ENCODE measurements around the gene TFCP2L1.
"Not testable (repeated sequence)": the region's sequence is repeated elsewhere in the genome, so short reads cannot be mapped to it uniquely, and the experiment has no call there.

The TFCP2L1 gene, protein sequence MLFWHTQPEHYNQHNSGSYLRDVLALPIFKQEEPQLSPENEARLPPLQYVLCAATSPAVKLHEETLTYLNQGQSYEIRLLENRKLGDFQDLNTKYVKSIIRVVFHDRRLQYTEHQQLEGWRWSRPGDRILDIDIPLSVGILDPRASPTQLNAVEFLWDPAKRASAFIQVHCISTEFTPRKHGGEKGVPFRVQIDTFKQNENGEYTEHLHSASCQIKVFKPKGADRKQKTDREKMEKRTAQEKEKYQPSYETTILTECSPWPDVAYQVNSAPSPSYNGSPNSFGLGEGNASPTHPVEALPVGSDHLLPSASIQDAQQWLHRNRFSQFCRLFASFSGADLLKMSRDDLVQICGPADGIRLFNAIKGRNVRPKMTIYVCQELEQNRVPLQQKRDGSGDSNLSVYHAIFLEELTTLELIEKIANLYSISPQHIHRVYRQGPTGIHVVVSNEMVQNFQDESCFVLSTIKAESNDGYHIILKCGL

DNA sequence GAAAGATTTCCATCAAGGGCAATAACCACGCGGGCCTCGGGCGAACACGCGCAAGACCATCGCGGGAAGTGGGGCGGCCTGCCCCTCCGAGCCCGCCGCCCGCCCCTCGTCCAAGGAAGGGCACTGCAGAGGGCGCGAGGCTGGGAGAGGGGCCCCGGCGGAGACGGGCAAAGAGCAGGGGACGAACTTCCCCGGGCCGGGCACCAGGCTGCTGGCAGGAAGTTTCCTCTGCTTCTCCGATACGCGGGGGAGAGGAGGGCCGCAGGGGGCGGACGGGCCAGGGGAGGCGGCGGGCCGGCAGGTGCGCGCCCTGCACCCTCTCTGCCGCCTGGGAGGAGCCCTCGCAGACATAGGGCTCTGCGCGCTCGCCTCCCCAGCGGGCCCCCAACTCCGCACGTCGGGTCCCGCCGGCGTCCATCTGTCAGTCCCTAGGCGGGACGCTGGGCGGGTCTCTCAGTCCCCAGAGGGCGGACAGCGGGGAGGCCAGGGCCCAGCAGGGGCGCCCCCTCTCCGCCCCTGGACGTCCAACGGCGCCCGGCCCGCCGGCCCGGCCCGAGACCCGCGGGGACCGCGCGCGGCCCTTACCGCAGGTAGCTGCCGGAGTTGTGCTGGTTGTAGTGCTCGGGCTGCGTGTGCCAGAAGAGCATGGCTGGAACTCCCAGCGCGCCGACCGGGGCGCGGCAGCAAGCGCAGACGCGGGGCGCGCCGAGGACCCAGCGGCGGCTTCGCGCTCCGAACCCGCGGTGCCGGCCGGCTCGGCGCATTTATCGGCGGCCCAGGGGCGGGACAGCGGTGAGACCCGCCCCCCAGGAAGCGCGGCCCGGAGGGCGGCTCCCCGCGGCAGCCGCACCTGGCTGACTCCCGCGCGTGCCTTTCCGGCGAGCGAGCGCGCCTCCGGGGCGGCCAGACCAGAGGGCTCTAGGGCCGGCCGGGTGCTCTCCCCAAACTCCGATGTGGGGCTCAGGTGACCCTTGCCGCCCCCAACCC lies at the start of gene TFCP2L1:
Gene TFCP2L1, minus strand, starts transcription at position 740 of the 987 bp plus-strand sequence. Its CDS starts 93 bp downstream, at position 647.
- Histone ChIP-seq H3K9ac (ENCODE audit: low read length) (peak within 1 kb of the TSS; percentile 68), H3K36me3 (ENCODE audit: control insufficient read depth, insufficient read depth, low read length) (no peaks in the 10 kb centered on the region), H3K27ac (ENCODE audit: low read depth, low read length) (no peak within 1 kb of the TSS), H3K4me3 (ENCODE audit: low read depth, low read length) (peak within 1 kb of the TSS; percentile 70), H3K4me1 (ENCODE audit: control insufficient read depth, insufficient read depth, low read length) (peaks cover 16% of the 10 kb centered on the region; the same call in 1 of the 2 replicates), H3K27me3 (ENCODE audit: control insufficient read depth, insufficient read depth, low read length) (peaks cover 46% of the 10 kb centered on the region), H3K9me3 (ENCODE audit: control insufficient read depth, insufficient read depth, low read depth, low read length) (no peaks in the 10 kb centered on the region)

DNA sequence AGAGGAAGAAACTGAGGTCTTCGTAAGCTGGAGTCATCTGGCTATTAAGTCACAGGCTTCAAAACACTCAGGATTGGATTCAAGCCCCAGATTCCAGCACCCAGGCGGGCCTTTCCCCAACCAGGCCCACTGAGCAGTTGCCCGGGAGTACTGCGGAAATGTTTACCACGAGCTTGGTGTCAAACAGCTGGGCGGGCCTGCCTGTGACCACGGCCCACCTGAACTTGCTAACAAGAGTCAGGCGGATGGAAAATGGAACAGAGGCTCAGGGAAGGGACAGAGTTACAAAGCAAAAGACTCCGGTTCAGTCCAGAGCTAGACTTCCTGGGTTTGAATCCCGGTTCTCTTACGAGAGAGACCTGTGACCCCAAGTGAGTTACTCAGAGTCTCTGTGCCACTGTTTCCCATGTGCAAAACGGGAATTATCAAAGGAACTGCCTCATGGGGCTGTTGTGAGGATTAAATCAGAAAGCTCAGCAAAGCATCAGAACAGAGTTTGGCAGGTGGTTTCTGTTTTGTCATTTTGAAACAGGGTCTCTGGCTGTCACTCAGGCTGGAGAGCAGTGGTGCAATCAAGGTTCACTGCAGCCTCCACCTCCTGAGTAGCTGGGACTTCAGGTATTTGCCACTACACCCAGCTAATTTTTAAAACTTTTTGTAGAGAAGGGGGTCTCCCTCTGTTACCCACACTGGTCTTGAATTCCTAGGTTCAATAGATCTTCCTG lies 49.0 kb upstream of the TFCP2L1 start:
- H3K4me3 ChIP-seq (ENCODE audit: low read depth, low read length) = no peak overlapping the region
- no peaks in the 10 kb centered on the region; the same call in 1 of the 2 replicates for H3K27me3 ChIP-seq (ENCODE audit: control insufficient read depth, insufficient read depth, low read length)
- H3K9ac ChIP-seq (ENCODE audit: low read length) = no peak overlapping the region
- no peak overlapping the region for H3K27ac ChIP-seq (ENCODE audit: low read depth, low read length)
- H3K36me3 ChIP-seq (ENCODE audit: control insufficient read depth, insufficient read depth, low read length) = peaks cover 4% of the 10 kb centered on the region; the same call in 1 of the 2 replicates
- H3K9me3 ChIP-seq (ENCODE audit: control insufficient read depth, insufficient read depth, low read depth, low read length) = no peaks in the 10 kb centered on the region
- peaks cover 22% of the 10 kb centered on the region for H3K4me1 ChIP-seq (ENCODE audit: control insufficient read depth, insufficient read depth, low read length)

DNA sequence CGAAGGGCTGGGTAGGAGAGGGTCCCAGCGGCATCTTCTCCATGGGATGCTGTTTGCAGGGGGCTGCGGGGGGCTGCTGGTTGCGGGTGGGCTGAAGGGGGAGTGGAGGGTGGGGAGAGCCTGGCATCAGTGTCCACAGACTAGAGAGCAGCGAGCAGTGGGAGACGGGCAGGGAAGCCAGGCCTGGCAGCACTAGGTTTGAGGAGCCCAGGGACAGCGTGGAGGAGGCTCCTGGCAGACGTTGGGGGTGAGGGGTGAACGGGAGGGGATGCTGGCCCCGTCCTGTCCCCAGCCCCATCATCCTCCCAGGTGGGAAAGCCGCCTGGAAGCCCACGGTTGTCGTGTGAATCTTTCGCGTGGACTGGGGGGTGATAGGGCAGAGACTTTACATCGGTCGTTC lies 48.2 kb upstream of the TFCP2L1 start:
- H3K4me1 ChIP-seq (ENCODE audit: control insufficient read depth, insufficient read depth, low read length) = peaks cover 22% of the 10 kb centered on the region
- no peak overlapping the region for H3K4me3 ChIP-seq (ENCODE audit: low read depth, low read length)
- no peak overlapping the region for H3K9ac ChIP-seq (ENCODE audit: low read length)
- H3K9me3 ChIP-seq (ENCODE audit: control insufficient read depth, insufficient read depth, low read depth, low read length) = no peaks in the 10 kb centered on the region
- no peaks in the 10 kb centered on the region; the same call in 1 of the 2 replicates for H3K27me3 ChIP-seq (ENCODE audit: control insufficient read depth, insufficient read depth, low read length)
- H3K27ac ChIP-seq (ENCODE audit: low read depth, low read length) = no peak overlapping the region
- H3K36me3 ChIP-seq (ENCODE audit: control insufficient read depth, insufficient read depth, low read length) = peaks cover 2% of the 10 kb centered on the region; the same call in 1 of the 2 replicates

DNA sequence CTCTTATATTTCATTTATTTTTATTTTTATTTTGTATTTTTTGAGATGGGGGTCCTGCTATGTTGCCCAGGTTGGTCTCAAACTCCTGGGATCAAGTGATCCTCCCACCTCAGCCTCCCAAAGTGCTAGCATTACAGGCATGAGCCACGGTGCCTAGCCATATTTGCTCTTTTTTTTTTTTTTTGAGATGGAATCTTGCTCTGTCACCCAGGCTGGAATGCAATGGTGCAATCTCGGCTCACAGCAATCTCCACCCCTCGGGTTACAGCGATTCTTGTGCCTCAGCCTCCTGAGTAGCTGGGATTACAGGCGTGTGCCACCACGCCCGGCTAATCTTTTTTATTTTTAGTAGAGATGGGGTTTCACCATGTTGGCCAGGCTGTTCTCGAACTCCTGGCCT lies 46.3 kb upstream of the TFCP2L1 start:
- H3K27ac ChIP-seq (ENCODE audit: low read depth, low read length); H3K9me3 ChIP-seq (ENCODE audit: control insufficient read depth, insufficient read depth, low read depth, low read length); H3K4me3 ChIP-seq (ENCODE audit: low read depth, low read length); H3K36me3 ChIP-seq (ENCODE audit: control insufficient read depth, insufficient read depth, low read length); H3K9ac ChIP-seq (ENCODE audit: low read length); H3K27me3 ChIP-seq (ENCODE audit: control insufficient read depth, insufficient read depth, low read length): not testable (repeated sequence)
- peaks cover 17% of the 10 kb centered on the region for H3K4me1 ChIP-seq (ENCODE audit: control insufficient read depth, insufficient read depth, low read length)

DNA sequence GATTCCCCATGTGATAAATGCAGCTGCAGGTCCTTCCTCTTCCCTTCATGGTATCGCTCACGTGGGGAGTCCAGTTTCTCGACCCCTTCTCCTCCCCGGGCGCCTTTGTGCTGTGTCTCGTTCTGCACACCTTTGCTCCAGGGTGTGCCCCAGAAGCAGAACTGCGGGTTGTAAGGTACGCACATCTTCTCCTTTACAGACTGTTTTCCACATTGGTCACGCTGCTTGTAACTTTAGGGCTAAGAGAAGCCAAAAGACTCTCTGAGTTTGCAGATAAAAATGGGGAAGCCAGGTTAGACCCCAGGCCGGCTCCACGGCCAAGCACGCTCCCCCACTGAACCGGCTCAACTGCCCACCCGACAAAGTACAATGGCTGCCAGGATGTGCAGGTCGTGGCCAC lies 45.9 kb upstream of the TFCP2L1 start:
- H3K36me3 ChIP-seq (ENCODE audit: control insufficient read depth, insufficient read depth, low read length) = no peaks in the 10 kb centered on the region
- H3K27ac ChIP-seq (ENCODE audit: low read depth, low read length) = no peak overlapping the region
- no peaks in the 10 kb centered on the region for H3K9me3 ChIP-seq (ENCODE audit: control insufficient read depth, insufficient read depth, low read depth, low read length)
- H3K4me1 ChIP-seq (ENCODE audit: control insufficient read depth, insufficient read depth, low read length) = peaks cover 15% of the 10 kb centered on the region
- H3K4me3 ChIP-seq (ENCODE audit: low read depth, low read length) = no peak overlapping the region
- no peak overlapping the region for H3K9ac ChIP-seq (ENCODE audit: low read length)
- no peaks in the 10 kb centered on the region; the same call in 1 of the 2 replicates for H3K27me3 ChIP-seq (ENCODE audit: control insufficient read depth, insufficient read depth, low read length)

DNA sequence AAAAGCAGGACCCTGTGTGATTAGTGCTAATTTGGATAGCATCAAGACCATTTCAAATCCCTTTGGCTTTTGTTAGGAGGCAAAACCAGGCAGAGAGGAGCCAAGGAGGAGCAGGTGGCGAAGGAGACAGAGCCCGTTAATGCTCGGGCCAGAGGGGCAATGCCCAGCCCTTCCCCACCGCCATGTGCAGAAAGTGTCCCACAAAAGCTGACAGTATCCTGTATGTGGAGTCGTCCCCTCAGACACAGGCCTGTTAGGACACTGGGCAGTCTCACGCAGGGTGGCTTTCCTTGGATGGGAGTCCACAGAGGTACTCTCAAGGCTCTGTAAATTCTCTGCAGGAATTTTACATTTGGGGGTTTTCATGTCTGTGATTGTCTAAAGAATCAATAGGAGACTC lies 44.8 kb upstream of the TFCP2L1 start:
- no peak overlapping the region for H3K27ac ChIP-seq (ENCODE audit: low read depth, low read length)

DNA sequence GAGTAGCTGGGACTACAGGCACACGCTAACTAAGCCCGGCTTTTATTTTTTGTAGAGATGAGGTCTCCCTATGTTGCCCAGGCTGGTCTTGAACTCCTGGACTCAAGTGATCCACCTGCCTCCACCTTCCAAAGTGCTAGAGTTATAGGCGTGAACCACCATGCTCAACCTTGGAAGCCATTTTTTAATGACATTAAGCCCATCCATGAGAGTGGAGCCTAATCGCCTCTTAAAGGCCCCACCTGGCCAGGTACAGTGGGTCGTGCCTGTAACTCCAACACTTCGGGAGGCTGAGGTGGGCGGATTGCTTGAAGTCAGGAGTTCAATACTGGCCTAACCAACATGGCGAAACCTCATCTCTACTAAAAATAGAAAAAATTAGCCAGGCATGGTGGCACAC lies 41.6 kb upstream of the TFCP2L1 start:
- Histone ChIP-seq H3K4me1 (ENCODE audit: control insufficient read depth, insufficient read depth, low read length) (no peaks in the 10 kb centered on the region), H3K27me3 (ENCODE audit: control insufficient read depth, insufficient read depth, low read length) (no peaks in the 10 kb centered on the region; the same call in 1 of the 2 replicates), H3K9me3 (ENCODE audit: control insufficient read depth, insufficient read depth, low read depth, low read length) (no peaks in the 10 kb centered on the region), H3K9ac (ENCODE audit: low read length) (no peak overlapping the region), H3K27ac (ENCODE audit: low read depth, low read length) (no peak overlapping the region), H3K4me3 (ENCODE audit: low read depth, low read length) (no peak overlapping the region), H3K36me3 (ENCODE audit: control insufficient read depth, insufficient read depth, low read length) (no peaks in the 10 kb centered on the region)

More for the DNA sequence above, 44.8 kb upstream of the TFCP2L1 start:
- no peaks in the 10 kb centered on the region for H3K36me3 ChIP-seq (ENCODE audit: control insufficient read depth, insufficient read depth, low read length)
- no peaks in the 10 kb centered on the region; the same call in 1 of the 2 replicates for H3K27me3 ChIP-seq (ENCODE audit: control insufficient read depth, insufficient read depth, low read length)
- no peak overlapping the region for H3K4me3 ChIP-seq (ENCODE audit: low read depth, low read length)
- H3K4me1 ChIP-seq (ENCODE audit: control insufficient read depth, insufficient read depth, low read length) = peaks cover 4% of the 10 kb centered on the region
- no peak overlapping the region for H3K9ac ChIP-seq (ENCODE audit: low read length)
- H3K9me3 ChIP-seq (ENCODE audit: control insufficient read depth, insufficient read depth, low read depth, low read length) = no peaks in the 10 kb centered on the region

DNA sequence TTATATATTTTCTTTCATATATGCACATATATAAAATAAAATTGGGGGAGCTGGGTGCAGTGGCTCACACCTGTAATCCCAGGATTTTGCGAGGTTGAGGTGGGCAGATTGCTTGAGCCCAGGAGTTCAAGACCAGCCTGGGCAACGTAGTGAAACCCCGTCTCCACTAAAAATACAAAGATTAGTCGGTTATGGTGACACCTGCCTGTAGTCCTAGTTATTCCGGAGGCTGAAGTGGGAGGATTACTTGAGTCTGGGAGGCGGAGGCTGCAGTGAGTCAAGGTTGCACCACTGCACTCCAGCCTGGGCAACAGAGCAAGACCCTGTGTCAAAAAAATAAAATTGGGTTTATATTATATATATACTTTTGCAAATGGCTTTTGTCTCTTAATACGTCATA lies 39.6 kb upstream of the TFCP2L1 start:
- Histone ChIP-seq H3K27ac (ENCODE audit: low read depth, low read length) (no peak overlapping the region), H3K9ac (ENCODE audit: low read length) (no peak overlapping the region), H3K4me1 (ENCODE audit: control insufficient read depth, insufficient read depth, low read length) (no peaks in the 10 kb centered on the region), H3K27me3 (ENCODE audit: control insufficient read depth, insufficient read depth, low read length) (no peaks in the 10 kb centered on the region), H3K36me3 (ENCODE audit: control insufficient read depth, insufficient read depth, low read length) (no peaks in the 10 kb centered on the region), H3K4me3 (ENCODE audit: low read depth, low read length) (no peak overlapping the region), H3K9me3 (ENCODE audit: control insufficient read depth, insufficient read depth, low read depth, low read length) (no peaks in the 10 kb centered on the region)

DNA sequence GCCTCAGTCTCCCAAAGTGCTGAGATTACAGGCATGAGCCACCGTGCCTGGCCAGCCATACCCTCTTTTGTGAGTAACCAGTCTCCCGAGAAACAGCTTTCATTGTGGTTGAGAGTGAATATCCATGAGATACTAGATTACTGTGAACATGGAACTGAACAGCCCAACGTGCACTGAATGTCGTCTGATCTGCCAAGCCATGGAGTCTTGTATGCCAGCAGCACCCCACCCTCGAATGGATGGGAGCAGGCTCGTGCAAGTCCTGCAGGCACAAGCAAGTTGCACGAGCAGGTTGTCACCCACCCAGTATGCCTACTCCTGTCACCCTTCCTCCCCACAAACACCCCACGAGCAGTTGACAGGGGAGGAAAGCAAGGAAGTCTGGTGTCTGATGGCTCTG lies 36.5 kb upstream of the TFCP2L1 start:
- Histone ChIP-seq H3K4me1 (ENCODE audit: control insufficient read depth, insufficient read depth, low read length) (no peaks in the 10 kb centered on the region), H3K4me3 (ENCODE audit: low read depth, low read length) (no peak overlapping the region), H3K36me3 (ENCODE audit: control insufficient read depth, insufficient read depth, low read length) (no peaks in the 10 kb centered on the region), H3K27ac (ENCODE audit: low read depth, low read length) (no peak overlapping the region), H3K9ac (ENCODE audit: low read length) (no peak overlapping the region), H3K27me3 (ENCODE audit: control insufficient read depth, insufficient read depth, low read length) (no peaks in the 10 kb centered on the region), H3K9me3 (ENCODE audit: control insufficient read depth, insufficient read depth, low read depth, low read length) (no peaks in the 10 kb centered on the region)

DNA sequence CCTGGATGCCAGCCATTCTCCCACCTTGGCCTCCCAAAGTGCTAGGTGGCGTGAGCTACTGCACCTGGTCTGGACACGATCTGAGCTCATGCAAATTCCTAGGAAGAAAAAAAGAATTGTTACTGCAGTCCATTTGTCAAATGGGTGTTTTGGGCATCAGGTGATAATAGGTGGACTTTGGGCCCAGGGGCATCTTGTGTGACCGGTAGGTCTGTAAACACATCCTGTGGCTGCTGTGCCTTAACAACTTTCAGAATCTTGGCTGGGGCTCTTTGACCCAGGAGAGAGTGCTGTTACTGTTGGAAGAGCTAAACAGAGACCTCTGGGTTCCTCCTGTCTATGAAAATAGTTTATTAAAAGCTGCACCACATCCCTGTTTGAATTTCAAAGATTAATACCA lies 34.9 kb upstream of the TFCP2L1 start:
- no peaks in the 10 kb centered on the region for H3K4me1 ChIP-seq (ENCODE audit: control insufficient read depth, insufficient read depth, low read length)
- no peak overlapping the region for H3K9ac ChIP-seq (ENCODE audit: low read length)
- H3K9me3 ChIP-seq (ENCODE audit: control insufficient read depth, insufficient read depth, low read depth, low read length) = no peaks in the 10 kb centered on the region
- no peak overlapping the region for H3K4me3 ChIP-seq (ENCODE audit: low read depth, low read length)
- H3K36me3 ChIP-seq (ENCODE audit: control insufficient read depth, insufficient read depth, low read length) = no peaks in the 10 kb centered on the region
- no peak overlapping the region for H3K27ac ChIP-seq (ENCODE audit: low read depth, low read length)
- H3K27me3 ChIP-seq (ENCODE audit: control insufficient read depth, insufficient read depth, low read length) = no peaks in the 10 kb centered on the region

All from HUES6 (cell line).